ENCODE measurements around the gene BICDL1.

The BICDL1 gene

GRCh38 chr12:120136093-120136770, 147.2 kb downstream of the BICDL1 start:
- no peak overlapping the region for H3K4me3 ChIP-seq (ENCODE audit: low read depth, low read length)
- no peak for TF ChIP-seq CTCF (IDR thresholded peaks at IDR 0.05; ENCODE audit: borderline replicate concordance, insufficient read depth, low read depth, low read length)

GRCh38 chr12:120137833-120138232, 148.8 kb downstream of the BICDL1 start:
- no peak for TF ChIP-seq CTCF (IDR thresholded peaks at IDR 0.05; ENCODE audit: borderline replicate concordance, insufficient read depth, low read depth, low read length)
- no peak overlapping the region for H3K4me3 ChIP-seq (ENCODE audit: low read depth, low read length)

GRCh38 chr12:120138366-120138765, 149.3 kb downstream of the BICDL1 start:
- TF ChIP-seq CTCF (IDR thresholded peaks at IDR 0.05; ENCODE audit: borderline replicate concordance, insufficient read depth, low read depth, low read length), result no peak

GRCh38 chr12:120139958-120140357, 150.9 kb downstream of the BICDL1 start:
- no peak for TF ChIP-seq CTCF (IDR thresholded peaks at IDR 0.05; ENCODE audit: borderline replicate concordance, insufficient read depth, low read depth, low read length)
- no peak overlapping the region for H3K4me3 ChIP-seq (ENCODE audit: low read depth, low read length)

More at GRCh38 chr12:120138366-120138765, 149.3 kb downstream of the BICDL1 start:
- H3K4me3 ChIP-seq (ENCODE audit: low read depth, low read length), result no peak overlapping the region

- H3K4me3 ChIP-seq (ENCODE audit: low read depth, low read length), result no peak overlapping the region
- TF ChIP-seq CTCF (IDR thresholded peaks at IDR 0.05; ENCODE audit: borderline replicate concordance, insufficient read depth, low read depth, low read length), result no peak
These were observed 151.6 kb downstream of the BICDL1 start for GRCh38 chr12:120140603-120141002.

- no peak overlapping the region for H3K4me3 ChIP-seq (ENCODE audit: low read depth, low read length)
These were observed 152.3 kb downstream of the BICDL1 start for GRCh38 chr12:120141336-120141735.

More at GRCh38 chr12:120141336-120141735, 152.3 kb downstream of the BICDL1 start:
- TF ChIP-seq CTCF (IDR thresholded peaks at IDR 0.05; ENCODE audit: borderline replicate concordance, insufficient read depth, low read depth, low read length), result no peak

Data from GM12875 (cell line).